ENCODE results near the gene PPP1R11.

PPP1R11 gene

GRCh38 chr6:30062471-30063178 is 4.4 kb upstream of the PPP1R11 start:
- peak in 1 of 2 donors; percentile 51 for DNase-seq

- no peak for DNase-seq
These were observed 3.7 kb upstream of the PPP1R11 start for GRCh38 chr6:30063315-30063714.

GRCh38 chr6:30066082-30066481 is 916 bp upstream of the PPP1R11 start:
- DNase-seq: no peak

GRCh38 chr6:30067460-30068139 is 602 bp downstream of the PPP1R11 start:
- no peak for DNase-seq

- no peak for DNase-seq
These were observed 4.3 kb downstream of the PPP1R11 start for GRCh38 chr6:30071081-30071818.

- DNase-seq: no peak
These were observed 4.9 kb downstream of the PPP1R11 start for GRCh38 chr6:30071858-30072257.

GRCh38 chr6:30073489-30074235 is 6.7 kb downstream of the PPP1R11 start:
- DNase-seq: no peak

- DNase-seq: no peak
These were observed 7.5 kb downstream of the PPP1R11 start for GRCh38 chr6:30074331-30075093.

- DNase-seq: no peak
These were observed 8.2 kb downstream of the PPP1R11 start, which contains the start of gene RNF39 for GRCh38 chr6:30075094-30075789. Gene RNF39, minus strand, starts transcription at chr6:30075769. Its CDS starts 184 bp downstream, at chr6:30075585.

GRCh38 chr6:30075790-30076732 is 9.1 kb downstream of the PPP1R11 start:
- DNase-seq: no peak

- DNase-seq: no peak
These were observed 10.2 kb downstream of the PPP1R11 start for GRCh38 chr6:30077218-30077617.

- no peak for DNase-seq
These were observed 20.9 kb downstream of the PPP1R11 start for GRCh38 chr6:30087876-30088275.

GRCh38 chr6:30091577-30092381 is 24.8 kb downstream of the PPP1R11 start:
- DNase-seq: no peak

- DNase-seq: no peak
These were observed 26.0 kb downstream of the PPP1R11 start for GRCh38 chr6:30092852-30093543.

- DNase-seq: no peak
These were observed 27.1 kb downstream of the PPP1R11 start for GRCh38 chr6:30093951-30094661.

GRCh38 chr6:30096829-30097228 is 29.8 kb downstream of the PPP1R11 start:
- no peak for DNase-seq

GRCh38 chr6:30097902-30098768 is 31.1 kb downstream of the PPP1R11 start:
- DNase-seq: no peak

All from CD4-positive, alpha-beta T cell treated with Interleukin-4 for 1 hour (primary cell).